ENCODE results near the gene AMBRA1.

AMBRA1 gene

DNA sequence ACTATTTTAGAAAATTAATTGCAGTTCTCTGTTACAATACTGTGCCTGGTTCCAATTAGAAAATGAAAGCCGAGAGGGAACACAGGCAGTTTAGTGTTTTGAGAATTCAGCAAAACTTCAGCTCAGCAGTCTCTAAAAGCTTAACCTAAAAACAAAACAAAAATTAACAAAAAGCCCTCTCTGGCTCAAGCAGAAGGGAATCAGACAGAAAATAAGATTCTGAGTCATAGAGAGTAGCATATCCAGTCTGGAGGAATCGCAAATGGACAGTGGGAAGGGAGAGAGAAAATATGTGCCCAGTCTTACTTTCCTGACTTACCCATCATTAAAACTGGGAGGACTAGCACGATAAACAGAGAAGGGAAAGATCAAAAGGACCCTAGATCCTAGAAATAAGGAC, 164.1 kb downstream of the AMBRA1 start:
- no peak for DNase-seq

DNA sequence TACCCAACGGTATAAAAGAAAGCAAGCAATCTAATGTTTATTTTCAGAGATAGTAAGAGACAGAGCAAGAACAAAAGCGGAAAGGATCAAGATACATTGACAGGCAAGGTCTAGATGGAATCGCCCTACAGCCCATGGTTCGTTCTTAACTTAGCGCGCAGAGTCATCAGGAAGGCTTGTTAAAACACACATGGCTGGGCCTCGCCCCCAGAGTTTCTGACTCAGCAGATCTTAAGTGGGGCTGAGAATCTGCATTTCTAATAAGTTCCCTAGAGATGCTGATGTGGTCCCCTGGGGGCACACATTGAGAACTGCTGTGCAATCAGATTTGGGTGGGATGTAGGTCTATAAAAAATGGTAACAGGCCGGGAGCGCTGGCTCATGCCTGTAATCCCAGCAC, 166.5 kb downstream of the AMBRA1 start:
- DNase-seq, result no peak

DNA sequence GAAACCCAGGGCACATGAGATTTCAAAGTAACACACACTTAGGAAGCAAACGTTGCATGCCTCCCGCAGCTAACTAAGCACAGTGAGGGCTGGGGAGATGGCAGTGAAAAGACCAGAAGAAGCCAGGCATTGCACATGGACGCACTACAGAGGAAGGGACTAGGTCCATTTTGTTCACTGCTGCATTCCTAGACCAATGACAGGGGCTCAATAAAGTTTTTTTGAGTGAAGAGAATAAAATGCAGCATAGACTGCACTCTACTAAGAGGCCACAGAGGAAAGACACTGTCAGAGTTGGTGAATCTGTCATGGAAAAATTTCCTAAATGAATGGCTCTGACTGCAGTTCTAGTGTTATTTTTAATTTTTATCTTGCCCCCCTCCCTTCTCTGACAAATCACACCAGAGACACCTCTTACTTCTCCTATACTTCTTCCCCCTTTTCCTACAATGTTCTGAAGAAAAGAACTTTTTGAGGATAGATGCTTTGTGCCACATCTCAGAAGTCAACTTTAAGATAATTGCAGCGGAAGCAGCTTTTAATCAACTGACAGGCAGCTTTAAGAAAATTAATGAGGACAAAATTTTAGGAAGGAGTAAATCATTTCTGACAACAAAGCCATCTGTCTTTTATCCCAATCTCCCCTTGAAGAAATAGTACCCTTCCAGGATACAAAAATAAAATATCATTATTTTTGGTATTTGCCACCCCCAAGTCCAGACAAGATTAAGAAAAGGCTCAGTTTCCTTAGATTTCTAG, 167.4 kb downstream of the AMBRA1 start:
- DNase-seq, result no peak

DNA sequence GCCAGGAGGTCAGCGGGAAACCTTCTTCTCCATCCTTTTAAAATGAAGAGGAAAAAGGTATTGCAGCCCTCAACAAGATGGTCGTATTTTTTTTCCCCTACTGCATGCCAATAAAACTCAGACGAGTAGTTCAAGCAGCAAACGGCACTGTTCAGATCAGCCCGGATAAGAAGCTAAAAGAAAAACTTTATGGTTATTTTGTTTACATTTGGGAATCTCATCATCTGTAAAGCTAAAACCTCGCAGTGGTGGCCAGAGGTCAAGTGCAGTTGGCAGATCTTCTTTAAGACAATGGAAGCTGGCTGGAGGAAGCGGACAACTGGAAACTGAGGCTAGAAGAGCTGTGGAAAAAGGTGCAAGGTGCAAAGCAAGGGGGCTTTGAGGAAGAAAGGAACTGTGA, 171.2 kb downstream of the AMBRA1 start:
- DNase-seq, result no peak

DNA sequence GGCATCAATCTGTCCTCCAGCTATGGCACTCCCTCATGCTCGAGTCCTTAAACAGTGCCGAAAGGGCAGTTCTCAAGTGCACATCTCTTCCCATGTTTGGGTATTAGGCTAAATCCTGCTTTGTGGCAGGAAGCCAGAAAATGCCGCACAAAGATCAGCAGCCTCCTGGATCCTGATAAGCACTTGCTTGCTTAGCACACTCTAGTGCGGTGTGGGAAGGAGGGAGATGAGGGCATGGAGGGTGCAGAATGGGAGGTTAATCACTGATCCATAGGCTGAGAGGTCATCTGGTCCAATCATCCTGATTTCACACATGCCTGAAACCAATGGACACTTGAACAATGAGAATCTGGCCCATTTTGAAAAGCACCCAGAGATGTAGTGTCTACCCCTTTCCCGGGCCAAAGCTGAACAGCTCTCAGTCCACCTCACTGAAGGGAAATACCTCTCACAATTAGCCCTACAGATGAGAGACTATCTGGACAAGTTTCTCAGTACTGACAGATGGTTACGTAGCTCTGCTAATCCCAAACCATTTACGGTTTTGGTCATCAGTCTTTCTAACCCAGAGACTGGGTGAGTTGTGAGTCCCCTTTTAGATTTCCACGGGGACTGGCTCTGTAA, 172.5 kb downstream of the AMBRA1 start:
- no peak for DNase-seq

DNA sequence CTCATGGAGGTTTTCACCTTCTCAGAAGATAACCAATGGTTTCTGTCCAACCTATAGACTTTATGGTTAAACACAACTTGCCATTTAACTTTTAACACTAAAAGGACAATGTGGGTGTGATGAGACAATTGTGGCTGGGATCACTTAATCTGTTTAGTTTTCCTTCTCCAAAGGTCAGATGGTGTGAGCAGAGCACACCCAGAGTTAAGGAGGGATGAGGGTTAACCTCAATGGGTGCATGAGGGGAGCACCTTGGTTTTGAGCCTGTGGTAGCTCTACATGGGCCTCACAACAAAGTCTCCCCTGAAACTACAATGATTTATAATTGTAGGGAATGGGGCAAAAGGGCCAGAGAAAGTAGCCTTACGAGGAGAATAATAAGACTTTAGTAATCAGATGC, 173.3 kb downstream of the AMBRA1 start:
- DNase-seq, result no peak

DNA sequence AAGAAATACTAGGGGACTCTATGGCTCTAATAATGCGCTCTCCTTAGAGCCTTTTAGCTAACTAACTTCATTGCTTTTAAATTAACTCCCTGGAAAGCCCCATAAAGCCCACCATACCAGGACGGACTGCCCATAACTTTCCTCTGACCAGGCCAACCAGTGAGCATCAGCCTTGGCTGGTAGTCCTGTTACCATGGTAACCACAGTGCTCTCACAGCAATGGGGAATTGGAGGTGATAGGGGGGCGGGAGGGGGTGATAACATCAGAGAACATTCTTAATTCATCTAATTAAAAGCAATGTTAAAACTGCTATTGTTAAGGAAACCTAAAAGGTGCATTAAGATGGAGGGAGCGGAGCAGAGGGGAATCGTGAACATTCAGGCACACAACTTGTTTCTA, 175.1 kb downstream of the AMBRA1 start:
- no peak for DNase-seq

DNA sequence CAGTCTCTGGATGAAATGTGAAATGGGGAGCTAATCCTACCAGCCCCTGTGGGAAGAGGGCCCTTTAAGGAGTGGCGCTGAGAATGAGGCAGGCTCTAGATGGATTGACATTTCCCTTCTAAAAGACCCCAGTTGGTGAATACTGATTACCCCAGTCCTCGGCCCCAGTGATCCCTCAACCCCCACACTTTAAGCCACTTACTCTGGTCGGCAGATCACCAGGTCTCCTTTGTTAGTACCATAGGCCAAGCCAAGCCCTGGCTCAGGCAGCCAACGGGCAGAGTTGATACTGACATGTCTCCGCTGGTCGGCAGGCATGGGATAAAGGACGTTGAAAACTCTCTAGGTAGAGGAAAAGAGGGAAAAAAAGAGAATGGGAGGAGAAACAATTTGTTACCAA, 176.1 kb downstream of the AMBRA1 start:
- no peak for DNase-seq

DNA sequence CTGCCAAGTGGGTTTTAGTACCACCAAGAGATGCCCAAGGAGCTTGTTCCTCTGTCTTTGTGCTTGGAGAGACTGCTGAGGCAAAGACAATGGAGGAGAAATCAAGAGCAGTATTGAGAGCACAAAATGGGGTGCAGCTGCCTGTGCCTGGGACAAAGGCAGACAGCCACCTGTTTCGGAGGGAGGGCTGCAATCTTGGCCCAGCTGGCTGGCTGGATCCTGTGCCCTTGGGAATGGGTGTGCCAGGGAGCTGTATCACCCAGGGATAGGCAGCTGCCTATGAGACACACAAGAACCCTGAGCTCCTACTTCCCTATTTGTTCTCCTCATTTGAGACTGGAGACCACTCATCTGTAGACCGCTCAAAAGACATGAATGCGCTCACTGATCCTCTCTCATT, 178.9 kb downstream of the AMBRA1 start:
- DNase-seq, result no peak

DNA sequence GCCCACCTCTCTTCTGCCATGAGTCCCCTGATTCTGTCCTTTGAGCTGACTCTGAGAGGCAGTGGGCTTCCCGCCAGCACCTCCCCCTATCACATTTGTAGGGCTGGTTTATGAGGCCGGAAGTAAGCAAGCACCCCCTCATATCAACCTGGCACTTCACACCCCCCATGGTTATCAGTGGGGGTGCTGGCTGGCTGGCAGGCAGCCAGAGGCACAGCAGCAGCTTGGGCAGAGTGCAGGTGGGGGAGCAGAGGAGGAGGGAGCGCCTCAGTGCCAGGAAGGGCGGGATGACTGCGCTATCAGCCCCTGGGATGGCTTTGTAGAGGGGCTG, 179.4 kb downstream of the AMBRA1 start:
- no peak for DNase-seq

DNA sequence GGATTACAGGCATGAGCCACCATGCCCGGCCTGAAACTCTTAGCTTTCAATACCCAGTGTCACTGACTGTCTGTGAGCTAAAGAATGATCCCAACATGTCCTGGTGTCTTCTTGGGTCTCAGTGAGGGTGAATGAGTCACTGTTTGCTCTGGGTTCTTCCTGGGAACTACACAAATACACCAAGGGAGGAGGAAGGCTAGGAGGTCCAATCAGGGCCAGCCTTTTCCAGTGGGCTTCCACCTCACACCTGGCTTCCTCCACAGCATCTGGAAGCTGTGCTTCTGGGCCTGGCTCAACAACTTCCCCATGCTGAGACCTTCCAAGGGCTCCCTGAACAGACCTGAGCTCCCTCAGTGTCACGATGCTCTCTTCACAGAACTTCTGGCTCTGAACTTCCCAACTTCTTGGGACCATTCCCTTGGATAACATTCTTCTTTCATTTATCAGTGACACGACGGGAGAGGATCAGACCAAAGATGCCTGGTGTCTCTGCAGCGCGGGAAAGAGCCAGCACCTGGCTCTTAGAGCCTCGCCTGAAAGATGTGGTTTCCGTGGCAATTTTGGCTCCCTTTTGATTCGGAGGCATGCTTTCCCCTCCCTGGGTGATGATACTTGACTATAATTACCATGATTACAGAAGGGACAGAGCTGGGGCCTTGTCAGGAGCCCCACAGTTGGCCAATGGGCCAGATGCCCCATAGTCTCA, 179.9 kb downstream of the AMBRA1 start:
- no peak for DNase-seq

DNA sequence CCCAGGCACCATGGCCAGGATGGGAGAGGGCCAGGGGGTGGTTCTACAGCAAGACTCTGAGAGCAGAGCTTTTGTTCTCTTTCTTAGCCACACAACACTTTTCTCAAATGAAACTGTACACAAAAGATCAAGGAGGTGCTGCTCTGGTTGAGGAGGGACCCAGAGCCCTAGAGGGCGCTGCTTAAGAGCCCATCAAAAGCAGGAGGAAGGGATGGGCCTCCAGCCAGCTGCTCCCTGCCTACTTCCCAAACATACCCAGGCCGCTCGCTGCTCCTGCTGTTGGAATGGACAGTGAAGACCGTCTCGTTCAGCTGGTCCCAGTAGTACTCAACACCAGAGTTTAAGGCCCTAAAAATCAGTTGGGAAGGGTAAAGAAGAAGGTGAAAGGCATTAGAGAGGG, 183.8 kb downstream of the AMBRA1 start:
- no peak for DNase-seq

DNA sequence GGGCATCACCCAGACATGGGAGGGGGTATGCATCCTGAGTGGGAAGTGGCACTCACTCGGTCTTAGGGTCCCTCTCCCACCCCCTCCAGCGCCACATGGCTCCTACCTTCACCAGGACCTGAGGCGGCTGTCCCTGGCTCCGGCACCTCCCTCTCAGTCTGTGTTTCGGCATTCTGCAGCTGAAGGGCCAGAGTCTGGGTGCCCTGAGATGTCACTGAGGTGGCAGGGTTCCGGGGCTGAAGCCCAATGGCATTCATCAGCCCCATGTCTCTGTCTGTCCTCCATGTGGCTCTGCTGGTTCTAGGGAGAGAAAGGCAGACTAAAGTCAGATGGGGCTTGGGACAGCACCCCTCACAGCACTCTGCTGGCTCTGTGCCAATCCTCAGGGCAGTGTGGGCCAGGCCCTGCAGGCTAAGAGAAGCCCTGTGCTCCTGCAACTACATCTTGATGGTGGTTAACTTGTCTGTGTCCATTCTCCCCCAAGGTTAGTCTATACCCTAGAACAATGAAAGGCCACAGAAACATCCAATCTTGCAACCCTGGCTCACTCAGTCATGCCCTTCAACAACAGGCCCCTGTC, 185.3 kb downstream of the AMBRA1 start:
- no peak for DNase-seq

DNA sequence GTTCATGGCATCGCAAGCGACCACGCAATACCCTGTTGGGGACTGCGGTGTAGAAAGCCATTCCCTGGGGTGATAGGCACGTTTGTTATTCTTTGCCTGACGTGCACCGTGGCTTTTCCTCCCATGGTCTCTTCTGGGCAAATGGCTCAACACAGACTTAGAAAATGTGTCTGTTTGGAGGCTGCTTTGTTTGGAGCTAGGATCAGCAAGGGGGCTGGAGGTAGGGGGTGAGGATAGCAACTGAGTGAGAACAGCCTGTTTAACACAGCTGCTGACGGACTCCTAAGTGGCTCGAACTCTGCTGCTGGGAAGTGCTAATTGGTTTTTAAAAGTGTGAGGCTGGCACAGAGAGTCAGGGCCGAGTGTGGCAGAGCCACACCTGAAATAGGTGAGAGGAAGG, 186.2 kb downstream of the AMBRA1 start:
- no peak for DNase-seq

DNA sequence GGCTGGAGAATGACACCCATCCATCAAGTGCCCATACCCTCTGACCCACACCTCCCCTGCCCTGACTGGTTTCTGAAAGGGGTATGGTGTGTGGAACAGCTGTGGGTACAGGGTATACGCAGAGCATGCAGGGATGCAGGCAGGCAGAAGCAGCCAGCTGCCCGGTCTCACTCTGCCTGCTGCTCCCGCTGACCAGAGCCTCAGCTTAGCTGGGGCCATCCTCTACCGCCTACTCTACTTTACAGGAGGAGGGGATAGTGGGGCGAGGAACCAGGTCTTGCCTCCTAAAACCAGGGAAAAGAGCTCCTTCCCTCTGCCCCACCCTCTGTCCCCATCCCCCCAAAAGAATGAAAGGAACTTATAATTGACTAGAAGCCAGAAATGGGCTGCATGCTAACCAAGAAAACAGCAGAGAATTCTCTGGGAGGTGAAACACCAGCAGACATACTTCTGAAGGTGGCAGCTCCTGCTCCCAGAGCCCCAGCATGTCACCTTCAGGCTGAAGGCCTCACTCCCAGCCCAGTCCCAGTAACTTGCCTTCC, 189.3 kb downstream of the AMBRA1 start:
- DNase-seq, result no peak

DNA sequence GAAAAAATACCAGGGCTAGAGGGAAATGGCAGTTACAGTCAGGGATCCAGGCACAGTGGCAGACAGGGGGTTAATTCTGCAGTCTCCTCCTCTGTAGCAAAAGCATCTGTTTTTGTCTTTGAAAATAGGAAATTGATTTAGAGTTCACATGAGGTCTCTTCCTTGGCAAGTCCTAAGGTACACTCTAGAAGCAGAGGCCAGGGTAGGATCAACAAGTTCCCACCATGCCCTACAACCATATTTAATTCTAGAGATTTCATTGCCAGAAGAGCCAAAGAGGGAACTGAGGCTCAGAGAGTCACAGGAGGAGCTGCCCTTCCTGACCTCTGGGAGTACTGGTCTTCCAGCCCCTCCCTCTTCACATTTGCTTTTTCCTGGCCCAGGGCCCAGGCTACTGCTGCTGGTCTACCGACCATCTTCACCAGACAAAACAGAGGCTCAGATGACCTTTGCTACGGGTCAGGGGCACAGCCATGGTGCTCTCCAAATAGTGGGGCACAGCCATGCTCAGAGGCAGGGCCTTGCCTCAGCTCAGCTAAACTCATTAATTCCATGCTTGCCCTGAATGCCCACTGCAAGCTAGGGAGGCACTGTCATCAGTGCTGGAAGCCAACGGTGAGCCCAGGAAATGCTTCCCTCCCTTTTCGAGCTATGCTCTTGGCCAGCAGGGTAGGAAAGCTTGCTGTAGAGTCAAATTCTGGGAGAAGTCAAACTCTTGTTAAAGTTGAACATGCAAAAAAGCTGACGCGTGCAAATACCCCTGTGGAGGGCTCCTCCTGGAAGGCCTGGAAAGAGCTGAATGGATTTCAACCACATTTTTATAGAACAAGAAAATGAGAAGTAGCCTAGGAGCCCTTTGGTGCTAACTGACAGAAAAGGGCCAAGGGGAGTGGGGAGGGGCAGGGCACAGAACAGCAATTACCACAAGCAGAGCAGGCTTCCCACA, 190.6 kb downstream of the AMBRA1 start:
- no peak for DNase-seq

DNA sequence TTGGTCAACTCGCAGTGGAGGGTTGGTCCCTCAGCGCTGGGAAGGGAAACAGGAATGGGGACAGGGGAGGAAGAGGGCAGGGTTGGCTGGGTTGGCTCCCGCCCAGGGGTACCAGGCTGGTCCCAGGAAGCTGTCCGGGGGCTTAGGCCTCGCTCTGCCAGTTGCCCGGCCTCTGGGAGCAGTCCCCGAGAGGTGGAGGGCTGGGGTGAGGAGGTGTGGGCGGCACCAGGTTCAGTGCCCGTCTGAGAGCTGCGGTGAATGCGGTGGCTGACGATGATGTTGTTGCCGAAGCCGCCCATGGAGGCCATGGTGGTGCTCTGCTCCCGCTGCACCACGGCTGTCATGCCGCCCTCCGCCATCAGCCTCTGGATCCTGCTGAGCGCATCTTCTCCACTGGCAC, 196.3 kb downstream of the AMBRA1 start:
- no peak for DNase-seq

DNA sequence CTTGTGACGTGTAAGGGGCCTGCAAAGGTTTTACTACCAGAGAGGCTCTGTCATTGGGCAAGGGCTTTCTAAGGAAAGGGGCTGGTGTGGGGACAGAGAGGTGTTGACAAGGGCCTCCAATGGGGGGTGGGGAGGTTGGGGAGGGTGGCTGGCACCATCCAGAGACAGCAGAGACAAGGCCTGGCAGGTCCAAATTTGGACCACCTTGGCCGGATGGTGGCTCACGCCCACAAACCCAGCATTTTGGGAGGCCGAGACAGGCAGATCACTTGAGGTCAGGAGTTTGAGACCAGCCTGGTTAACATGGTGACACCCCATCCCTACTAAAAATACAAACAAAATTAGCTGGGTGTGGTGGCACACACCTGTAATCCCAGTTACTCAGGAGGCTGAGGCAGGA, 200.1 kb downstream of the AMBRA1 start:
- DNase-seq, result no peak

DNA sequence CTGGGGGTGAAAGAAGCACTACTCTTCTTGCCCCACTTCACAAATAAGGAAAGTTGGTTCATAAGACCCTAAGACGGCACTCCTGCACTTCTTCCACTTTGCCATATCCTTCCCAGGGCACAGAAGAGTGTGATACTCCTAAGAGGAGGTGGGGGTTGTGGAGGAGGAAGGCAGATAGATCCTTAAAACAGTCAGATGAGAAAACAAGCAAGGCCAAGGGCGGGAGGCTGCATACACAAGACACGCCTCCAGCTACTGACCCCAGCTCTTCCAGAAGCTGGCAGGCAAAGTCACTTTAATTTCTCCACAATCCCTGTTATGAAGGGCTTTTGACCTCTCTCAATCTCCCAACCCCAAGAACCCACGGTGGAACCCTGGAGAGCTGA, 200.6 kb downstream of the AMBRA1 start:
- no peak for DNase-seq

DNA sequence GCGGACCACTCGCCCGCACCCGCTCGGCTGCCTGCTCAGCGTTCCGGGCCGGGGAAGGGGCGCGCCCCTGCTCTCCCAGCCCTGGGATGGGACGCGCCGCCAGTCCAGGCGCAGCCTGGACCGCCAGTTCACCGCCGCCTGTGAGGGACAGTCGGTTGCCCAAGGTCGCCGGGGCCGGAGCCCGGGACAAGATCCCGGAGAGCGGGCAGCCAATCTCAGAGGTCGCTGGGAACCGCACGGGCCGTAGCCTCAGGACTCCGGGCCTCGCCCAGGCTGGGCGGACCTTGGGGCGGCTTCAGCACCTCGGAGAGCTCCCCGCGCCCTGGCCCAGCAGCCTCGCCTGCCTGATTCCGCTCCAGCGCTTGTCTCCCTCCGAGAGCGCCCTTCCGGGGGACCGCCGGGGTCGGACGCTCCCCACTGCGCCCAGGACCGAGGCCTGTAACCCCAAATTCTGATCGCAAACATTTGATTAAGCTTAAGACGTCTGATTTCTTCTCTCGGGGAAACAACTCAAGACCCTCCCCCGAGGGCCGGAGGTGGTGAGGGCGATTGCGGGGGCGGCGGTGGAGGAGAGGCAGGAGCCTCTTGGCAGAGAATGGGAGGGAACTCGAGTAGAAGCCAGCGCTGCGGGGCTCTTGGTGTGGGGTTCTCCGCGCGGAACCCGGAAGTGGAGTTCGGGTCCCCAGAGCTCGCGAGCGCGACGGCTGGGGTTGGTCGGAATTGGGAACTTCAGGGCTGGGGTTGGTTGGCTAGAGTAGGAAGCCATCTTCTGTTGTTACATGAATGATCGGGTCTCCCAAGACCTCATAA, 201.2 kb downstream of the AMBRA1 start:
- DNase-seq, result peak; percentile 79 to 83

DNA sequence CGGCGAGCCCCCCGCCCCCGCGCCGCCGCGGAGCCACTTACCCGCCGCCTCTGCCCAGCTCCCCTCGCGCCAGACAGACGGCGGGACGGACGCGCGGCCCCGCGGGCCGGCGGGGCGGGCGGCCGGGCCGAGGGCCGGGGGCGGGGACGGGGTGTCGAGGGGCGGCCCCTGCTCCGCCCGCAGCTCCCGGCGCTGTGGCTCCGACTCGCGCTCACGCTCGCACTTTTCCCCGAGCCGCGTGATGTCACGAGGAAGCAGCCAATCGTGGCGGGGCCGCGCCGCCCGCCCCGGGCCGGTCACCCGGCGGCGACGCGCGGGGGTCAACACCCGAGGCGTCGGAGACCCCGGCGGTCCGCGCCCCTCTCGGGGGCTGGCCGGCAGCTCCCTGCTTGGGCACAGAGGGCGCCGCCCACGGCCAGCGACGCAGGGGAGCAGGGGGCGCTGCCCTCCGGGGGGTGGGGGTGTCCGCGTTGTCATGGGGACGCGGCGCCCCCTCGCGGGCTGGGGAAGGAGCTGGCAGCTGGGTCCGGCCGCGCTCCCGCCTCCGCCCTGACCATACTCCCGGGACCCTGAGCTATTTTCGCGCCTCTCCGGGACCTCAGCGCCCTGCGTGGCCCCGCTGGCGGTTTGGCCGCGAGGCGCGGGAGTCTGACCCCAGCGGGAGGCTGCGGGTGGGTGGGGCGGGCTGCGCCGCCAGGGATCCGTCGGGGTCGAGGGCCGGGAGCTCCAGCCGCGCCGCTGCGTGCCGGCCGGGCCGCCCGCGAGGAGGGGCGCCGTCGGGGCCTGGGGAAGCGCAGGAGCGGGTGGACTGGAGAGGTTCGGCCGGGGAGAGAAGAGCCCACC, 202.0 kb downstream of the AMBRA1 start, which contains the start of gene CHRM4:
CHRM4 (minus strand) TSS at position 199 of the 843 bp plus-strand sequence. CDS start 5,219 bp downstream, outside the sequence.
- DNase-seq, result peak in 1 of 2 donors; percentile 49
